A673 (cell line): ENCODE data around the gene GBX1.

Experiments
- EZH2 ChIP-seq: fragments of 200-600 bp; sonication (generic); IDR thresholded peaks from 2 replicates; pipeline ENCODE4 v1.6.1; 2017; ENCODE audit warnings: borderline replicate concordance, low read depth, mild to moderate bottlenecking, mixed read lengths, antibody characterized with exemption, low read length; ENCODE audit not compliant: poor library complexity, severe bottlenecking
- TF ChIP-seq, protein P1 (sequence below): fragments of 300-800, 200-600 bp; sonication (generic); conservative IDR thresholded peaks from 2 replicates; pipeline ENCODE4 v1.5.1; 2017; ENCODE audit warnings: low read depth, mild to moderate bottlenecking, antibody characterized with exemption, low read length, moderate library complexity, mixed read lengths

DNA sequence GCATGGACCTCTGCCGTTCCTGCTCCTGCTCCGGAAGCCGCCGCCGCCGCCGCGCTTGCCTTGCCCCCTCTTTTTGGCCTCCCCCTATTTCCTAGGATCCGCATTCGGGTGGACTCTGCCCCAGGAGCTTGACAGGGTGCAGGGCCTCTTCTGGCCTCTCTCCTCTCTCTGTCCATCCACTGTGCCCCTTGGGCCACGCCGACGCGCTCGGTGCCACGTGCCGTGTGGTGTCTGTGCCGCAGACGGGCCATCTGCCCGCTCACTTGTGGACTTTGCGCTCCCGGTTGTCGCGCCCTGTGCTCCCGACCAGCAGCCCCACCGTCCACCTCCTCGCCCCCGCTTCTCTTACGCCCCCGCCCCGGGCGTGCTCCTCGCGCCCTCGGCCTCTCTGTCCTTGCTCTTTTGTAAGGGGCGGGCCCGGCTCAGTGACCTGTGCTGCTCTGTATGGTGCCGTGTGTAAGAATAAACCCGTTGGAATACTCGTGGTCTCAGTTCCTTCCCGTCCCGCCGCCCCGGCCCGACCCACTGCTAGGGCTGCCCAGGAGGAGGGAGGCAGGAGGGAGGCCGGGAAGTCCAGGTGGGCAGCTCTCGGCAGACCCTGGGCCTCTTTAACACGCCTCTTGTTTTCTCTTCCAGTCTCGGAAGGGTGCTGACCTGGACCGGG lies 44.2 kb downstream of the GBX1 start:
- TF ChIP-seq, protein P1, sequence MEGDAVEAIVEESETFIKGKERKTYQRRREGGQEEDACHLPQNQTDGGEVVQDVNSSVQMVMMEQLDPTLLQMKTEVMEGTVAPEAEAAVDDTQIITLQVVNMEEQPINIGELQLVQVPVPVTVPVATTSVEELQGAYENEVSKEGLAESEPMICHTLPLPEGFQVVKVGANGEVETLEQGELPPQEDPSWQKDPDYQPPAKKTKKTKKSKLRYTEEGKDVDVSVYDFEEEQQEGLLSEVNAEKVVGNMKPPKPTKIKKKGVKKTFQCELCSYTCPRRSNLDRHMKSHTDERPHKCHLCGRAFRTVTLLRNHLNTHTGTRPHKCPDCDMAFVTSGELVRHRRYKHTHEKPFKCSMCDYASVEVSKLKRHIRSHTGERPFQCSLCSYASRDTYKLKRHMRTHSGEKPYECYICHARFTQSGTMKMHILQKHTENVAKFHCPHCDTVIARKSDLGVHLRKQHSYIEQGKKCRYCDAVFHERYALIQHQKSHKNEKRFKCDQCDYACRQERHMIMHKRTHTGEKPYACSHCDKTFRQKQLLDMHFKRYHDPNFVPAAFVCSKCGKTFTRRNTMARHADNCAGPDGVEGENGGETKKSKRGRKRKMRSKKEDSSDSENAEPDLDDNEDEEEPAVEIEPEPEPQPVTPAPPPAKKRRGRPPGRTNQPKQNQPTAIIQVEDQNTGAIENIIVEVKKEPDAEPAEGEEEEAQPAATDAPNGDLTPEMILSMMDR: no peak
- no peak for TF ChIP-seq EZH2
